ENCODE data around the gene SHC3. TPM values are rescaled to one million over a fixed set of nuclear protein-coding genes. Genes with fewer than 3 reads are reported as not detected.
A peak's percentile ranks its signal among the peaks of the same experiment; 100 is the strongest.

Gene SHC3
- total RNA-seq, 1 experiment from 2014 or later = 1.8 TPM

GRCh38 chr9:89011683-89012082 is 166.9 kb downstream of the SHC3 start:
- WGBS (ENCODE audit: extremely low coverage, insufficient read length, low lambda C conversion rate) = no CpG with 5 or more reads among the region's 2 CpGs
- Histone ChIP-seq H3K27me3 (ENCODE audit: insufficient read depth, low read length) (no peaks in the 10 kb centered on the region), H3K4me1 (ENCODE audit: insufficient read depth, low read length) (no peaks in the 10 kb centered on the region), H3K23me2 (ENCODE audit: insufficient read length, low read depth, low read length, poor library complexity, severe bottlenecking) (no peaks in the 10 kb centered on the region), H3K4me2 (ENCODE audit: insufficient read depth, insufficient read length, low read length) (no peak overlapping the region), H3K9ac (ENCODE audit: extremely low read depth, insufficient read length, low read length) (no peak overlapping the region), H3K27ac (ENCODE audit: insufficient read length, low read depth, low read length) (no peak overlapping the region), H4K8ac (replicated peaks; ENCODE audit: insufficient read length, low read depth, low read length) (no peak overlapping the region), H3K18ac (ENCODE audit: insufficient read length, low read depth, low read length) (no peak overlapping the region), H4K20me1 (ENCODE audit: control insufficient read depth, insufficient read depth, insufficient read length) (no peaks in the 10 kb centered on the region), H2AK5ac (ENCODE audit: insufficient read length, low read length) (no peak overlapping the region), H2BK15ac (ENCODE audit: low read depth, low read length) (no peak overlapping the region), H3K23ac (ENCODE audit: insufficient read length, low read depth, low read length) (no peak overlapping the region), H2BK12ac (ENCODE audit: insufficient read length, low read depth, low read length) (no peak overlapping the region), H3K4ac (ENCODE audit: low read depth, low read length) (no peak overlapping the region), H3K56ac (ENCODE audit: insufficient read length, low read depth, low read length) (no peak overlapping the region), H3K14ac (ENCODE audit: insufficient read depth, low read length) (no peak overlapping the region), H3K79me1 (ENCODE audit: insufficient read depth, low read depth, low read length, poor library complexity, severe bottlenecking) (no peaks in the 10 kb centered on the region), H4K91ac (ENCODE audit: insufficient read length, low read depth, low read length) (no peak overlapping the region), H3K79me2 (ENCODE audit: insufficient read depth, low read length) (no peaks in the 10 kb centered on the region), H2BK5ac (ENCODE audit: insufficient read length, low read length) (no peak overlapping the region), H2BK20ac (ENCODE audit: low read depth, low read length, poor library complexity, severe bottlenecking) (no peak overlapping the region), H3K9me3 (ENCODE audit: control insufficient read depth, low read depth, low read length) (no peaks in the 10 kb centered on the region), H2BK120ac (ENCODE audit: low read depth, low read length, poor library complexity, severe bottlenecking) (no peak overlapping the region), H4K5ac (ENCODE audit: insufficient read length, low read depth, low read length) (no peak overlapping the region), H2AFZ (ENCODE audit: low read length) (no peak overlapping the region), H3T11ph (ENCODE audit: low read length) (no peak overlapping the region)
- H3K27ac Mint-ChIP-seq = peak overlapping the region in 1 of 3 experiments; percentile 4; a peak in 1 of 7 replicates
- H3K36me3 Mint-ChIP-seq (ENCODE audit: insufficient read depth in 1 of 3, low read depth in 3 of 3) = no peaks in the 10 kb centered on the region
- TF ChIP-seq CTCF (conservative IDR thresholded peaks at IDR 0.05) = no peak
- H3K4me3 Mint-ChIP-seq = no peak overlapping the region
- peaks cover 27 to 30% of the 10 kb centered on the region in 2 experiments for H3K4me1 Mint-ChIP-seq
- no peak for DNase-seq
- H3K9me3 Mint-ChIP-seq = no peaks in the 10 kb centered on the region; a peak in 1 of 5 replicates
- no peaks in the 10 kb centered on the region for H3K27me3 Mint-ChIP-seq (ENCODE audit: low read depth)

All from H9 (cell line).